Liver (tissue), 9 donors: ENCODE results near the gene NLRP9. TPM values are rescaled to one million over a fixed set of nuclear protein-coding genes. Genes with fewer than 3 reads are reported as not detected.

Experiments
- DNase-seq: peaks from one replicate; pipeline ENCODE4 v3.0.0-alpha.2; 2017; ENCODE audit warnings: low spot score
- H3K27ac ChIP-seq, 2 donors: one replicate each; pipeline ENCODE4 v1.7.0; 2013; ENCODE audit warnings: inconsistent platforms in 2 of 2, low read length in 2 of 2, control low read depth in 1 of 2, low read depth in 1 of 2, mild to moderate bottlenecking in 1 of 2
- H3K27me3 ChIP-seq, 4 donors: one replicate each; pipeline versions ENCODE4 v1.6.1 to v1.7.0; 2013; ENCODE audit warnings: low read length in 3 of 4, inconsistent platforms in 1 of 4, mild to moderate bottlenecking in 1 of 4, moderate library complexity in 1 of 4; ENCODE audit not compliant: control insufficient read depth in 4 of 4, insufficient read depth in 4 of 4
- H3K36me3 ChIP-seq, 4 donors: one replicate each; pipeline versions ENCODE4 v1.6.1 to v1.7.0; 2013; ENCODE audit warnings: low read length in 3 of 4, mild to moderate bottlenecking in 3 of 4, low read depth in 1 of 4, moderate library complexity in 1 of 4; ENCODE audit not compliant: control insufficient read depth in 4 of 4, insufficient read depth in 3 of 4
- H3K4me1 ChIP-seq, 4 donors: one replicate each; pipeline versions ENCODE4 v1.6.1 to v1.7.0; 2013; ENCODE audit warnings: low read length in 3 of 4, mild to moderate bottlenecking in 3 of 4, moderate library complexity in 1 of 4; ENCODE audit not compliant: control insufficient read depth in 4 of 4, insufficient read depth in 4 of 4
- H3K4me3 ChIP-seq, 3 donors: one replicate each; pipeline versions ENCODE4 v1.6.1 to v1.7.0; 2013; ENCODE audit warnings: low read length in 3 of 3, control low read depth in 1 of 3, low read depth in 1 of 3, mild to moderate bottlenecking in 1 of 3
- H3K9ac ChIP-seq, 2 donors: one replicate each; pipeline ENCODE4 v1.7.0; 2013; ENCODE audit warnings: low read length in 2 of 2, mild to moderate bottlenecking in 2 of 2, moderate library complexity in 2 of 2, control low read depth in 1 of 2, low read depth in 1 of 2
- H3K9me3 ChIP-seq, 4 donors: one replicate each; pipeline versions ENCODE4 v1.6.1 to v1.7.0; 2013; ENCODE audit warnings: low read length in 3 of 4; ENCODE audit not compliant: control insufficient read depth in 4 of 4
- EGR1 ChIP-seq, 2 donors: IDR thresholded peaks; 2 replicates each; pipeline ENCODE4 v1.6.1; 2016 to 2018; ENCODE audit warnings: antibody characterized with exemption in 2 of 2, low read depth in 2 of 2
- FOXA1 ChIP-seq: IDR thresholded peaks from 2 replicates; pipeline ENCODE4 v1.6.1; 2016; ENCODE audit warnings: antibody characterized with exemption
- FOXA2 ChIP-seq: IDR thresholded peaks from 2 replicates; pipeline ENCODE4 v1.6.1; 2016; ENCODE audit warnings: antibody characterized with exemption
- GABPA ChIP-seq, 2 donors: IDR thresholded peaks in 1 of 2; conservative IDR thresholded peaks in 1 of 2; 2 replicates each; pipeline ENCODE4 v1.6.1; 2016; ENCODE audit warnings: antibody characterized with exemption in 2 of 2, mild to moderate bottlenecking in 1 of 2, moderate library complexity in 1 of 2
- HNF4A ChIP-seq, 2 donors: conservative IDR thresholded peaks; 2 replicates each; pipeline ENCODE4 v1.6.1; 2016; ENCODE audit warnings: antibody characterized with exemption in 2 of 2, mild to moderate bottlenecking in 2 of 2
- HNF4G ChIP-seq: IDR thresholded peaks from 2 replicates; pipeline ENCODE4 v1.6.1; 2016; ENCODE audit warnings: antibody characterized with exemption
- JUND ChIP-seq, 2 donors: IDR thresholded peaks; 2 replicates each; pipeline ENCODE4 v1.6.1; 2016; ENCODE audit warnings: antibody characterized with exemption in 2 of 2
- NR2F2 ChIP-seq: IDR thresholded peaks from 2 replicates; pipeline ENCODE4 v1.6.1; 2016; ENCODE audit warnings: antibody characterized with exemption
- RAD21 ChIP-seq, 2 donors: IDR thresholded peaks; 2 replicates each; pipeline ENCODE4 v1.6.1; 2016; ENCODE audit warnings: antibody characterized with exemption in 2 of 2, mild to moderate bottlenecking in 2 of 2
- RXRA ChIP-seq, 2 donors: IDR thresholded peaks; 2 replicates each; pipeline ENCODE4 v1.6.1; 2017 to 2018; ENCODE audit warnings: antibody characterized with exemption in 2 of 2, mild to moderate bottlenecking in 1 of 2
- SP1 ChIP-seq: IDR thresholded peaks from 2 replicates; pipeline ENCODE4 v1.6.1; 2018; ENCODE audit warnings: antibody characterized with exemption, mild to moderate bottlenecking
- TAF1 ChIP-seq: conservative IDR thresholded peaks from 2 replicates; pipeline ENCODE4 v1.6.1; 2016; ENCODE audit warnings: antibody characterized with exemption, mild to moderate bottlenecking
- YY1 ChIP-seq: IDR thresholded peaks from 2 replicates; pipeline ENCODE4 v1.6.1; 2016; ENCODE audit warnings: antibody characterized with exemption, mild to moderate bottlenecking
- WGBS: extraction: QIAGEN DNeasy Blood & Tissue Kit; methylation state at CpG from one replicate; pipeline ENCODE4 v1.1.7; 2013; 5-methylcytosine and 5-hydroxymethylcytosine counted together
- polyA plus RNA-seq, 2 donors: library from polyadenylated mRNA; stranded (reverse) in 1 of 2; unstranded in 1 of 2; fragments of 200-250 nt in 1 of 2; fragments of >200 nt in 1 of 2; fragmentation: Nextera tagmentation in 1 of 2; extraction: Ambion mirVana in 1 of 2; gene quantifications; one replicate each; pipeline versions ENCODE4 v1.2.1 to v1.2.3, GENCODE V29; 2013 to 2015
- total RNA-seq, 2 donors: library from RNA; depleted of rRNA; stranded (reverse); fragments of >200 nt; gene quantifications; one replicate each; pipeline ENCODE4 v1.2.3, GENCODE V29; 2014
- TF ChIP-seq, protein P1 (sequence below): IDR thresholded peaks from 2 replicates; pipeline ENCODE4 v1.6.1; 2016; ENCODE audit warnings: antibody characterized with exemption
- TF ChIP-seq, protein P2 (sequence below): IDR thresholded peaks from 2 replicates; pipeline ENCODE4 v1.6.1; 2016; ENCODE audit warnings: antibody characterized with exemption, mild to moderate bottlenecking
- TF ChIP-seq, protein P3 (sequence below): fragments of 150-350 bp; IDR thresholded peaks from 2 replicates; pipeline ENCODE4 v1.5.1; 2017; ENCODE audit warnings: improper control_type of control experiment, low read depth, low read length; ENCODE audit not compliant: missing input control
- TF ChIP-seq, protein P4 (sequence below): IDR thresholded peaks from 2 replicates; pipeline ENCODE4 v1.6.1; 2016; ENCODE audit warnings: antibody characterized with exemption
- TF ChIP-seq, protein P5 (sequence below): IDR thresholded peaks from 2 replicates; pipeline ENCODE4 v1.6.1; 2016; ENCODE audit warnings: antibody characterized with exemption
- donor health status: healthy.
- donor health status: healthy.
- donor health status: healthy.
- donor health status: healthy.
- donor health status: healthy.

Gene NLRP9
- total and polyA plus RNA-seq, 4 donors, result not detected

DNA sequence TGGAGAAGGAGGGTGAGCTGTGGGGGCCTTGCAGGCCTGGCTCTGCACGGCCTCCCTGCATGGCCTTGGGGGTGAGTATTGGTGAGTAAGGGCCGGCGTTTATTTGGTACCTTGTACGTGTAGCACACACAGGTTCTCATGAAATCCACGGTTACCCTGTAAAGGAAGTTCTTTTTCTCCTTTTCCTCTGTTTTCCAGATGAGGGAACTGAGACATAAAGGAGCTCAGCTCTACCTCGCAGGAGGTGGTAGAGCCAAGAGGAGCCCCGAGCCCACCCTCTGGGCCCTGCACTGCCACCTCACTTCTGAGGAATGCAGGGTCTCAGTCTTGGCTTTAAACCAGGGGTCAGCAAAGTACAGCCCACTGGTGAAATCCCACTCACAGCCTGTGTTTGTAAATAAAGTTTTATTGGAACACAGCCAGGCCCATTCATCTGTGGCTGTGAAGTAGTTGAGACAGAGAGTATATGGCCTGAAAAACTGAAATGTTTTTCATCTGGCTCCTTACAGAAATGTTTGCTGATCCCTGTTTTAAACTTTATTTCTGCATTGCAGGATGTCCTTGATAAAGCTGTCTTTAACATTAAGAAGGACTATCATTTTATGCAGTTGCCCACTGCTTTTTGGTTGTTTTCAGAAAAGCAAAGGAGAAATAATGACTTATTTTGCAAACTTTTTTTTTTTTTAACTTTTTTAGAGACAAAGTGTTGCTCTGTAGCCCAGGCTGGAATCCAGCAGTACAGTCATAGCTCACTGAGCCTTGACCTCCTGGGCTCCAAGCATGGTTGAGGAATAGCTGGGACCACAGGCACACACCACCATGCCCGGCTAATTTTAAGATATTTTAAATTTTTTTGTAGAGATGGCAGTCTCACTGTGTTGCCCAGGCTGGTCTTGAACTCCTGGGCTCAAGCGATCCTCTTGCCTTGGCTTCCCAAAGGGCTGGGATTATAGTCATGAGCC is 56.8 kb downstream of the NLRP9 start:
- Histone ChIP-seq H3K36me3 (peaks cover 4 to 39% (median 18%) of the 10 kb centered on the region in 4 donors), H3K27ac (peak overlapping the region; percentile 11 to 43), H3K4me3 (no peak overlapping the region), H3K27me3 (no peaks in the 10 kb centered on the region), H3K4me1 (peaks cover 16 to 89% (median 78%) of the 10 kb centered on the region in 4 donors), H3K9me3 (no peaks in the 10 kb centered on the region), H3K9ac (no peak overlapping the region)
- TF ChIP-seq EGR1 (IDR thresholded peaks at IDR 0.05; ENCODE audit: low read depth in 2 of 2), result no peak
- TF ChIP-seq FOXA2, result no peak
- TF ChIP-seq, protein P1, sequence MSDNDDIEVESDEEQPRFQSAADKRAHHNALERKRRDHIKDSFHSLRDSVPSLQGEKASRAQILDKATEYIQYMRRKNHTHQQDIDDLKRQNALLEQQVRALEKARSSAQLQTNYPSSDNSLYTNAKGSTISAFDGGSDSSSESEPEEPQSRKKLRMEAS, result no peak
- no peak for TF ChIP-seq YY1
- no peak for TF ChIP-seq TAF1
- TF ChIP-seq, protein P2, sequence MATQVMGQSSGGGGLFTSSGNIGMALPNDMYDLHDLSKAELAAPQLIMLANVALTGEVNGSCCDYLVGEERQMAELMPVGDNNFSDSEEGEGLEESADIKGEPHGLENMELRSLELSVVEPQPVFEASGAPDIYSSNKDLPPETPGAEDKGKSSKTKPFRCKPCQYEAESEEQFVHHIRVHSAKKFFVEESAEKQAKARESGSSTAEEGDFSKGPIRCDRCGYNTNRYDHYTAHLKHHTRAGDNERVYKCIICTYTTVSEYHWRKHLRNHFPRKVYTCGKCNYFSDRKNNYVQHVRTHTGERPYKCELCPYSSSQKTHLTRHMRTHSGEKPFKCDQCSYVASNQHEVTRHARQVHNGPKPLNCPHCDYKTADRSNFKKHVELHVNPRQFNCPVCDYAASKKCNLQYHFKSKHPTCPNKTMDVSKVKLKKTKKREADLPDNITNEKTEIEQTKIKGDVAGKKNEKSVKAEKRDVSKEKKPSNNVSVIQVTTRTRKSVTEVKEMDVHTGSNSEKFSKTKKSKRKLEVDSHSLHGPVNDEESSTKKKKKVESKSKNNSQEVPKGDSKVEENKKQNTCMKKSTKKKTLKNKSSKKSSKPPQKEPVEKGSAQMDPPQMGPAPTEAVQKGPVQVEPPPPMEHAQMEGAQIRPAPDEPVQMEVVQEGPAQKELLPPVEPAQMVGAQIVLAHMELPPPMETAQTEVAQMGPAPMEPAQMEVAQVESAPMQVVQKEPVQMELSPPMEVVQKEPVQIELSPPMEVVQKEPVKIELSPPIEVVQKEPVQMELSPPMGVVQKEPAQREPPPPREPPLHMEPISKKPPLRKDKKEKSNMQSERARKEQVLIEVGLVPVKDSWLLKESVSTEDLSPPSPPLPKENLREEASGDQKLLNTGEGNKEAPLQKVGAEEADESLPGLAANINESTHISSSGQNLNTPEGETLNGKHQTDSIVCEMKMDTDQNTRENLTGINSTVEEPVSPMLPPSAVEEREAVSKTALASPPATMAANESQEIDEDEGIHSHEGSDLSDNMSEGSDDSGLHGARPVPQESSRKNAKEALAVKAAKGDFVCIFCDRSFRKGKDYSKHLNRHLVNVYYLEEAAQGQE, result no peak
- TF ChIP-seq SP1, result no peak
- TF ChIP-seq JUND (IDR thresholded peaks at IDR 0.05), result no peak
- TF ChIP-seq, protein P3, sequence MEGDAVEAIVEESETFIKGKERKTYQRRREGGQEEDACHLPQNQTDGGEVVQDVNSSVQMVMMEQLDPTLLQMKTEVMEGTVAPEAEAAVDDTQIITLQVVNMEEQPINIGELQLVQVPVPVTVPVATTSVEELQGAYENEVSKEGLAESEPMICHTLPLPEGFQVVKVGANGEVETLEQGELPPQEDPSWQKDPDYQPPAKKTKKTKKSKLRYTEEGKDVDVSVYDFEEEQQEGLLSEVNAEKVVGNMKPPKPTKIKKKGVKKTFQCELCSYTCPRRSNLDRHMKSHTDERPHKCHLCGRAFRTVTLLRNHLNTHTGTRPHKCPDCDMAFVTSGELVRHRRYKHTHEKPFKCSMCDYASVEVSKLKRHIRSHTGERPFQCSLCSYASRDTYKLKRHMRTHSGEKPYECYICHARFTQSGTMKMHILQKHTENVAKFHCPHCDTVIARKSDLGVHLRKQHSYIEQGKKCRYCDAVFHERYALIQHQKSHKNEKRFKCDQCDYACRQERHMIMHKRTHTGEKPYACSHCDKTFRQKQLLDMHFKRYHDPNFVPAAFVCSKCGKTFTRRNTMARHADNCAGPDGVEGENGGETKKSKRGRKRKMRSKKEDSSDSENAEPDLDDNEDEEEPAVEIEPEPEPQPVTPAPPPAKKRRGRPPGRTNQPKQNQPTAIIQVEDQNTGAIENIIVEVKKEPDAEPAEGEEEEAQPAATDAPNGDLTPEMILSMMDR, result no peak
- TF ChIP-seq GABPA (IDR thresholded peaks at IDR 0.05 in 1 of 2, conservative IDR thresholded peaks at IDR 0.05 in 1 of 2), result no peak
- TF ChIP-seq FOXA1, result no peak
- TF ChIP-seq RXRA (IDR thresholded peaks at IDR 0.05), result no peak
- TF ChIP-seq HNF4A (conservative IDR thresholded peaks at IDR 0.05), result no peak
- TF ChIP-seq RAD21 (IDR thresholded peaks at IDR 0.05), result no peak
- TF ChIP-seq NR2F2, result no peak
- TF ChIP-seq, protein P4, sequence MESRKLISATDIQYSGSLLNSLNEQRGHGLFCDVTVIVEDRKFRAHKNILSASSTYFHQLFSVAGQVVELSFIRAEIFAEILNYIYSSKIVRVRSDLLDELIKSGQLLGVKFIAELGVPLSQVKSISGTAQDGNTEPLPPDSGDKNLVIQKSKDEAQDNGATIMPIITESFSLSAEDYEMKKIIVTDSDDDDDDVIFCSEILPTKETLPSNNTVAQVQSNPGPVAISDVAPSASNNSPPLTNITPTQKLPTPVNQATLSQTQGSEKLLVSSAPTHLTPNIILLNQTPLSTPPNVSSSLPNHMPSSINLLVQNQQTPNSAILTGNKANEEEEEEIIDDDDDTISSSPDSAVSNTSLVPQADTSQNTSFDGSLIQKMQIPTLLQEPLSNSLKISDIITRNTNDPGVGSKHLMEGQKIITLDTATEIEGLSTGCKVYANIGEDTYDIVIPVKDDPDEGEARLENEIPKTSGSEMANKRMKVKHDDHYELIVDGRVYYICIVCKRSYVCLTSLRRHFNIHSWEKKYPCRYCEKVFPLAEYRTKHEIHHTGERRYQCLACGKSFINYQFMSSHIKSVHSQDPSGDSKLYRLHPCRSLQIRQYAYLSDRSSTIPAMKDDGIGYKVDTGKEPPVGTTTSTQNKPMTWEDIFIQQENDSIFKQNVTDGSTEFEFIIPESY, result no peak
- no peak for TF ChIP-seq HNF4G
- TF ChIP-seq, protein P5, sequence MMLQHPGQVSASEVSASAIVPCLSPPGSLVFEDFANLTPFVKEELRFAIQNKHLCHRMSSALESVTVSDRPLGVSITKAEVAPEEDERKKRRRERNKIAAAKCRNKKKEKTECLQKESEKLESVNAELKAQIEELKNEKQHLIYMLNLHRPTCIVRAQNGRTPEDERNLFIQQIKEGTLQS, result no peak
- no peak for DNase-seq
- WGBS, result 89% methylated on average over 9 of the region's 9 CpGs
